ENCODE data around the gene NARS2. TPM values are rescaled to one million over a fixed set of nuclear protein-coding genes. Genes with fewer than 3 reads are reported as not detected.
A peak's percentile ranks its signal among the peaks of the same experiment; 100 is the strongest.

Gene NARS2
- total RNA-seq, 1 donor from 2014 or later = 28.2 TPM

GRCh38 chr11:78583889-78584288 lies 9.2 kb upstream of the NARS2 start:
- DNase-seq (ENCODE audit: low read depth, low spot score) = no peak
- Mint-ChIP-seq H3K27me3 (ENCODE audit: low read depth) (no peaks in the 10 kb centered on the region), H3K9me3 (peaks cover 17% of the 10 kb centered on the region), H3K36me3 (ENCODE audit: low read depth) (peaks cover 9% of the 10 kb centered on the region), H3K4me1 (no peaks in the 10 kb centered on the region), H3K4me3 (no peak overlapping the region), H3K27ac (ENCODE audit: unreplicated experiment) (no peak overlapping the region)
- no peak for TF ChIP-seq CTCF (conservative IDR thresholded peaks at IDR 0.05)

GRCh38 chr11:78577495-78577894 lies 2.8 kb upstream of the NARS2 start:
- DNase-seq (ENCODE audit: low read depth, low spot score) = no peak
- Mint-ChIP-seq H3K27me3 (ENCODE audit: low read depth) (no peaks in the 10 kb centered on the region), H3K27ac (ENCODE audit: unreplicated experiment) (no peak overlapping the region), H3K36me3 (ENCODE audit: low read depth) (no peaks in the 10 kb centered on the region), H3K9me3 (peaks cover 2% of the 10 kb centered on the region), H3K4me3 (peak overlapping the region; percentile 20), H3K4me1 (peaks cover 26% of the 10 kb centered on the region)
- no peak for TF ChIP-seq CTCF (conservative IDR thresholded peaks at IDR 0.05)

- no peak for TF ChIP-seq CTCF (conservative IDR thresholded peaks at IDR 0.05)
- Mint-ChIP-seq H3K4me1 (peaks cover 32% of the 10 kb centered on the region), H3K9me3 (peaks cover 2% of the 10 kb centered on the region), H3K4me3 (peak overlapping the region; percentile 35), H3K27me3 (ENCODE audit: low read depth) (no peaks in the 10 kb centered on the region), H3K36me3 (ENCODE audit: low read depth) (no peaks in the 10 kb centered on the region), H3K27ac (ENCODE audit: unreplicated experiment) (no peak overlapping the region)
- DNase-seq (ENCODE audit: low read depth, low spot score) = no peak
Measured at GRCh38 chr11:78576549-78577097, 2.0 kb upstream of the NARS2 start.

GRCh38 chr11:78575478-78575877 lies 814 bp upstream of the NARS2 start:
- no peaks in the 10 kb centered on the region for H3K9me3 Mint-ChIP-seq
- no peak for DNase-seq (ENCODE audit: low read depth, low spot score)
- H3K27ac Mint-ChIP-seq (ENCODE audit: unreplicated experiment) = no peak overlapping the region
- H3K27me3 Mint-ChIP-seq (ENCODE audit: low read depth) = no peaks in the 10 kb centered on the region
- H3K4me1 Mint-ChIP-seq = peaks cover 35% of the 10 kb centered on the region
- H3K36me3 Mint-ChIP-seq (ENCODE audit: low read depth) = peaks cover 4% of the 10 kb centered on the region
- TF ChIP-seq CTCF (conservative IDR thresholded peaks at IDR 0.05) = no peak
- H3K4me3 Mint-ChIP-seq = peak overlapping the region; percentile 99

GRCh38 chr11:78573681-78574080 lies 983 bp downstream of the NARS2 start:
- Mint-ChIP-seq H3K27ac (ENCODE audit: unreplicated experiment) (no peak overlapping the region), H3K4me3 (peak overlapping the region; percentile 99), H3K4me1 (peaks cover 35% of the 10 kb centered on the region), H3K36me3 (ENCODE audit: low read depth) (peaks cover 5% of the 10 kb centered on the region), H3K27me3 (ENCODE audit: low read depth) (no peaks in the 10 kb centered on the region), H3K9me3 (no peaks in the 10 kb centered on the region)
- DNase-seq (ENCODE audit: low read depth, low spot score) = no peak
- TF ChIP-seq CTCF (conservative IDR thresholded peaks at IDR 0.05) = no peak
